AG10803 (cell line): ENCODE measurements around the gene RCSD1.

Experiments
- DNase-seq: peaks from one replicate; pipeline ENCODE4 v3.0.0; 2010; ENCODE audit warnings: low read depth
- H3K4me3 ChIP-seq: 2 replicates; pipeline ENCODE4 v1.5.1; 2011; ENCODE audit warnings: mild to moderate bottlenecking, low read length, control low read depth
- CTCF ChIP-seq: conservative IDR thresholded peaks from 2 replicates; pipeline ENCODE4 v1.5.1; 2011; ENCODE audit warnings: mild to moderate bottlenecking, low read length, control low read depth, inconsistent platforms

Gene RCSD1

GRCh38 chr1:167689567-167689920 lies 59.5 kb downstream of the RCSD1 start:
- no peak overlapping the region for H3K4me3 ChIP-seq
- no peak for DNase-seq
- no peak for TF ChIP-seq CTCF

DNA sequence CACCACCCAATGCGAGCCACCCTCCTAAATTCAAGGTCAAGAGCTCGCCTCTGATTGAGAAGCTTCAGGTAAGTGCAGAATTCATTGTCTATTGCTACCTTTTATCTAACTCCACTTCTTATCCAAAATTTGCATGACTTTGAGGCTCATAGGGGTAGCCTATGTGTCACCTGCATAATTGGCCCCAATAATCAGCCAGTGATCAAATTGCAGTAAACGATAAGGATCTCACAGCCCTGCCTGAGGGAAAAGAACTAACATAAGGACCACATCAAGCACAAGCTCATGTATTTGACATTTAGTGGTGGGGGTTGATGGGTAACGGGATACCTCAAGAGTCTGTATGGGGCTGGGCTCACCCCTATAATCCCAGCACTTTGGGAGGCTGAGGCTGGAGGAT lies 60.0 kb downstream of the RCSD1 start:
- TF ChIP-seq CTCF, result no peak
- DNase-seq, result no peak
- H3K4me3 ChIP-seq, result no peak overlapping the region

DNA sequence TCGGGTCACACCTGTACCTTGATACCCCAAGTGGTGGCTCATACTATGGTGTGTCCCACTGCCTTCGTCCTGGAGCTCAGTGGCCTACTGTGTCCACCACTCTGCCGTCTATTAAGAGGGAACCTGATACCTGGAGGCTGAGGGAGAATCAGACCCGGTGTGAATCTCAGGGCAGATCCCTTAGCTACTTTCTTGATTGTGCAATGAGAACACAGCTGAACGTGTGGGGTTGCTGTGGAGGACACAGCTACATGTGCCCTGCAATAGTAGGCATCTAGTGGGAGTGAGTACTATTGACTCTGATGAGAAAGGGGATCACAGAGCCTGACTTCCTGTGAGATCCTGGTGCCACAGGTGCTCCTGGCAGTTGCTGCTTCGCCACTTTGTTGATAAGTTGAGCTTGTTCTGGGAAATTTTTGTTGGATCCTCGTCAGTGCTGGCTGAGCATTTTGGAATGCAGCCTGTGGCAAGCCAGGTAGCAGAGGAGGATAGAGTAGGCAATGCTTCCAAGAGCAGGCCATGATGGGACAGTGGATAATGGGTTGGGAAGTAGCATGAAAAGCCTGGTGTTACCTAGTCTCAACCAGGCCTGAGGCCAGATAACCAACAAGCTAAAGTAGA lies 63.5 kb downstream of the RCSD1 start:
- no peak for TF ChIP-seq CTCF
- H3K4me3 ChIP-seq, result no peak overlapping the region
- no peak for DNase-seq

DNA sequence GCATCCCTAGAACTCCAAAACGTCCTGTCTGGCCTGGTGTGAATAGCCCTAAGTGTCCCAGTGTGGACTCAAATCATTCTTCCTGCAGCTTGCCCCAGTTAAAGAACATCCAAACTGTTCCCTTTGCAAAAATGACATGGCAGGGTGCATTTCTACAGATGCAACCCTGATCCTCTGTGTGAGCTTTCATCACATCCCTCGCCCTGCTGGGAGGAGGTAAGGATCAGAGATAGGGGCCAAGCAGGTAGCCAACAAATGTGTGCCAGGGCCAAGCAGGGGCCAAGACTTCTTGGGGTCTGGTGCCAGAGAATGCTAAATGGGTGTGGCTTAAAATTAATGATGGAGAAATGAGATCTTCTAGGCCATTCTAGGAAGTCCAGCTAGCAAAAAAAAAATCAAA lies 64.7 kb downstream of the RCSD1 start:
- H3K4me3 ChIP-seq, result no peak overlapping the region
- no peak for DNase-seq
- TF ChIP-seq CTCF, result no peak

GRCh38 chr1:167695147-167695546 lies 65.1 kb downstream of the RCSD1 start:
- no peak for DNase-seq
- TF ChIP-seq CTCF, result no peak
- no peak overlapping the region for H3K4me3 ChIP-seq

DNA sequence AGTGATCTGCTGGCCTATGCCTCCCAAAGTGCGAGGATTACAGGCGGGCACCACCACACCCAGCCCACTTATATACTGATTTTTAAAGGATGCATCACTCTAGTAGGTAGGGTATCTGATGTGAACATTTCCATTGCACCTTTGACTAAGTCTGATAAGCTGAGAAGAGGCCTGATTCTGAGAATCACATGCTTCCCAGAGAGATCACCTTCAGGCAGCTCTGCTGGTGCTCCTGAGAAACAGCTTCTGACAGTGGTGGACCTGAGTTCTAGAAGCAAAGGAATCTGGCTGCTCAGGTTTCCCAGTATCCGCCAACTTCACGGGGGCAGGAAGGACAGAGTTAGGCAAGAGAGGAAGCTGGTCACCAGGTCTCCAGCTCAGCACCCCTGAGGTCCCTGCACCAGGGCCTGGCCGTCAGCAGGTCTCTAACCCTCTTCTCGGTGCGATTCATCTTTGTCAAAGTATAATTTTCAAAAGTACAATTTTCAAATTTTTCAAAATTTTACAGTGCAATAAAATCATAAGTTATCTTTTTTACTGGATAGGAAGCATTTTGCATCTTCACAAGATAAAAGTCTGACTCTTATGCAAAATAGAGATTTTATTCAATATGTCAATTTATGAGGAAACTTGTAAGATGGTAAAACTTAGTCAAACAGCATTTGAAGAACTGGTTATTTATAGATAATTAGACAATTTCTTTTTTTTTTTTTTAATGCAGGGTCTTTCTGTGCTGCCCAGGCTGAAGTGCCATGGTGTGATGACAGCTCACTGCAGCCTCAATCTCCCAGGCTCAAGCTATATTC lies 65.9 kb downstream of the RCSD1 start:
- no peak for DNase-seq
- TF ChIP-seq CTCF, result no peak
- H3K4me3 ChIP-seq, result no peak overlapping the region

DNA sequence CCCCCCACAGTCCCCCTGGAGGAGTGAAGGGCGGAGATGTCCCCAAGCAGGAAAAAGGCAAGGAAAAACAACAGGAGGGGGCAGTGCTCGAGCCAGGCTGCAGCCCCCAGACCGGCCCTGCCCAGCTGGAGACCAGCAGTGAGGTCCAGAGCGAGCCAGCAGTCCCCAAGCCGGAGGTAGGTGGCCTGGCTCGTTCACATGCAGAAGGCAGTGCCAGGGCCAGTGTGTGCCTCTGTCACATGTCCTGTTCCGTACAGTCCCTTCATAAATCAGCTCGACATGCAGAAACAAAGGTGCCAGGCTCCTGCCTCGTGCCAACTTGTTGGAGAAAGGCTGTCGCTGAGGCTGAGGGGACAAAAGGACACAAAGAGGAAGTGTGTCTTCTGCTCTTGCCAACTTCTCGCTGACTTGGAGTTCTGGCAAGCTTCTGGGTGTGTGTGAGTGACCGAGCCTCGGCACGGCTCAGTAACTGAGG lies 67.7 kb downstream of the RCSD1 start:
- no peak overlapping the region for H3K4me3 ChIP-seq
- no peak for DNase-seq
- TF ChIP-seq CTCF, result no peak
